Measurements from ENCODE around the gene ACY1. TPM values are rescaled to one million over a fixed set of nuclear protein-coding genes. Genes with fewer than 3 reads are reported as not detected.

ACY1 gene
- total RNA-seq, 1 experiment from 2014 or later: 62.6 TPM

DNA sequence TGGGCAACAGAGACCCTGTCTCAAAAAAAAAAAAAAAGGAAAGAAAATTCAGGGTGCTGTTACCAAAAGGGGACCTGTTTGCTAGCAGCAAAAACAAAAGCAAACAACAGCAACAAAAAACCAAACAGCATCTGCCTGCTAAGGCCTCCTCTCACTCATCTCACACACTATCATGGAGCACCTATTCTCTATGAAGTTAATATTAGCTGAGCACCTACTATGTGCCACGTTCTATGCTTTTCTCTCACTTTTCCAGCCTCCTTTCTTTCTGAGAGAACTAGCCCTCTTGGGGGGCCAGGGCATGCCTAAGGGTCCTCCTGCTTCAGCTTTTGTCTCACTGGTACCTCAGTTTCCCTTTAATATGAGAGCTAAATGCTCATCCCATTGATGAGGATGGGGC, 28.6 kb upstream of the ACY1 start:
- DNase-seq: no peak
- Histone ChIP-seq H4K5ac (ENCODE audit: insufficient read length, low read depth, low read length) (no peak overlapping the region), H2BK12ac (ENCODE audit: insufficient read length, low read depth, low read length) (no peak overlapping the region), H2AK5ac (ENCODE audit: insufficient read length, low read length) (no peak overlapping the region), H3K23ac (ENCODE audit: insufficient read length, low read depth, low read length) (no peak overlapping the region), H3K23me2 (ENCODE audit: insufficient read length, low read depth, low read length, poor library complexity, severe bottlenecking) (no peaks in the 10 kb centered on the region), H3K27ac (ENCODE audit: insufficient read length, low read depth, low read length) (no peak overlapping the region), H3K79me2 (ENCODE audit: insufficient read depth, low read length) (no peaks in the 10 kb centered on the region), H2BK15ac (ENCODE audit: low read depth, low read length) (no peak overlapping the region), H4K8ac (replicated peaks; ENCODE audit: insufficient read length, low read depth, low read length) (no peak overlapping the region), H3K9ac (ENCODE audit: extremely low read depth, insufficient read length, low read length) (no peak overlapping the region), H3K9me3 (ENCODE audit: control insufficient read depth, low read depth, low read length) (no peaks in the 10 kb centered on the region), H2BK5ac (ENCODE audit: insufficient read length, low read length) (no peak overlapping the region), H2AFZ (ENCODE audit: low read length) (no peak overlapping the region), H3K56ac (ENCODE audit: insufficient read length, low read depth, low read length) (no peak overlapping the region), H4K91ac (ENCODE audit: insufficient read length, low read depth, low read length) (no peak overlapping the region), H3K18ac (ENCODE audit: insufficient read length, low read depth, low read length) (no peak overlapping the region), H2BK20ac (ENCODE audit: low read depth, low read length, poor library complexity, severe bottlenecking) (no peak overlapping the region), H3K27me3 (ENCODE audit: insufficient read depth, low read length) (peaks cover 21% of the 10 kb centered on the region), H4K20me1 (ENCODE audit: control insufficient read depth, insufficient read depth, insufficient read length) (no peaks in the 10 kb centered on the region), H3T11ph (ENCODE audit: low read length) (no peak overlapping the region), H3K4me1 (ENCODE audit: insufficient read depth, low read length) (no peaks in the 10 kb centered on the region), H3K79me1 (ENCODE audit: insufficient read depth, low read depth, low read length, poor library complexity, severe bottlenecking) (no peaks in the 10 kb centered on the region), H3K4ac (ENCODE audit: low read depth, low read length) (no peak overlapping the region), H3K14ac (ENCODE audit: insufficient read depth, low read length) (no peak overlapping the region), H2BK120ac (ENCODE audit: low read depth, low read length, poor library complexity, severe bottlenecking) (no peak overlapping the region), H3K4me2 (ENCODE audit: insufficient read depth, insufficient read length, low read length) (no peak overlapping the region)
- Mint-ChIP-seq H3K27ac (no peak overlapping the region), H3K36me3 (ENCODE audit: insufficient read depth in 1 of 3, low read depth in 3 of 3) (no peaks in the 10 kb centered on the region), H3K4me1 (peaks cover 0 to 5% of the 10 kb centered on the region in 2 experiments; a peak in 3 of 4 replicates), H3K27me3 (ENCODE audit: low read depth) (peaks cover 76% of the 10 kb centered on the region), H3K9me3 (no peaks in the 10 kb centered on the region), H3K4me3 (no peak overlapping the region)
- no CpG with 5 or more reads among the region's 1 CpG for WGBS (ENCODE audit: extremely low coverage, insufficient read length, low lambda C conversion rate)
- TF ChIP-seq, protein P1, sequence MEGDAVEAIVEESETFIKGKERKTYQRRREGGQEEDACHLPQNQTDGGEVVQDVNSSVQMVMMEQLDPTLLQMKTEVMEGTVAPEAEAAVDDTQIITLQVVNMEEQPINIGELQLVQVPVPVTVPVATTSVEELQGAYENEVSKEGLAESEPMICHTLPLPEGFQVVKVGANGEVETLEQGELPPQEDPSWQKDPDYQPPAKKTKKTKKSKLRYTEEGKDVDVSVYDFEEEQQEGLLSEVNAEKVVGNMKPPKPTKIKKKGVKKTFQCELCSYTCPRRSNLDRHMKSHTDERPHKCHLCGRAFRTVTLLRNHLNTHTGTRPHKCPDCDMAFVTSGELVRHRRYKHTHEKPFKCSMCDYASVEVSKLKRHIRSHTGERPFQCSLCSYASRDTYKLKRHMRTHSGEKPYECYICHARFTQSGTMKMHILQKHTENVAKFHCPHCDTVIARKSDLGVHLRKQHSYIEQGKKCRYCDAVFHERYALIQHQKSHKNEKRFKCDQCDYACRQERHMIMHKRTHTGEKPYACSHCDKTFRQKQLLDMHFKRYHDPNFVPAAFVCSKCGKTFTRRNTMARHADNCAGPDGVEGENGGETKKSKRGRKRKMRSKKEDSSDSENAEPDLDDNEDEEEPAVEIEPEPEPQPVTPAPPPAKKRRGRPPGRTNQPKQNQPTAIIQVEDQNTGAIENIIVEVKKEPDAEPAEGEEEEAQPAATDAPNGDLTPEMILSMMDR (conservative IDR thresholded peaks at IDR 0.05): no peak

Data from H9 (cell line).